ENCODE measurements around the gene REXO5. TPM values are rescaled to one million over a fixed set of nuclear protein-coding genes. Genes with fewer than 3 reads are reported as not detected.

Gene REXO5
- total and polyA plus RNA-seq, 9 of the 15 experiments (the other 6 are each of a cell fraction or from before 2014, with no cell fraction given) = 10.5 to 45.1 (median 25.4) TPM

GRCh38 chr16:20763461-20764232 is 42.7 kb upstream of the REXO5 start, which contains the start of gene ACSM3 (continued):
- TF ChIP-seq ZNF449 (CRISPR knock-in tag; IDR thresholded peaks at IDR 0.05) (0 out of 2 replicates have a peak, but pooled peaks have one; percentile 39), TEAD1 (CRISPR knock-in tag; IDR thresholded peaks at IDR 0.05) (peak; percentile 35 to 49; a peak in 2 of 4 replicates), BRD9 (IDR thresholded peaks at IDR 0.05; ENCODE audit: low read depth, partially characterized antibody) (no peak), ZNF263 (CRISPR knock-in tag; IDR thresholded peaks at IDR 0.05; ENCODE audit: borderline replicate concordance) (peak; percentile 89), MEF2D (tag; conservative IDR thresholded peaks at IDR 0.05; ENCODE audit: low read depth) (no peak), SPI1 (IDR thresholded peaks at IDR 0.05; ENCODE audit: borderline replicate concordance, low read depth, low read length) (peak; percentile 56; the same call in 1 of the 2 replicates), ZBTB1 (CRISPR knock-in tag; IDR thresholded peaks at IDR 0.05; ENCODE audit: borderline replicate concordance, low read depth) (no peak), TEAD4 (IDR thresholded peaks at IDR 0.05; ENCODE audit: low read length) (peak; percentile 56; the same call in 1 of the 2 replicates), TEAD4 (CRISPR knock-in tag; IDR thresholded peaks at IDR 0.05; ENCODE audit: borderline replicate concordance) (no peak), ZNF511 (CRISPR knock-in tag; IDR thresholded peaks at IDR 0.05) (no peak), MCM2 (IDR thresholded peaks at IDR 0.05; ENCODE audit: low read depth) (no peak), SAP30 (IDR thresholded peaks at IDR 0.05; ENCODE audit: borderline replicate concordance, insufficient read depth, low read depth, low read length, poor library complexity, severe bottlenecking) (peak; percentile 37), MLX (CRISPR knock-in tag; conservative IDR thresholded peaks at IDR 0.05) (no peak), CGGBP1 (CRISPR knock-in tag; IDR thresholded peaks at IDR 0.05) (no peak), MAX (CRISPR knock-in tag; IDR thresholded peaks at IDR 0.05) (peak; percentile 60; the same call in 1 of the 2 replicates), POLR2H (tag; IDR thresholded peaks at IDR 0.05; ENCODE audit: low read depth) (peak; percentile 87), CC2D1A (IDR thresholded peaks at IDR 0.05) (peak; percentile 96), FOXJ2 (tag; IDR thresholded peaks at IDR 0.05) (no peak), RNF219 (CRISPR knock-in tag; IDR thresholded peaks at IDR 0.05) (no peak)
